Uterus (tissue), 4 donors: ENCODE measurements around the gene TMEM205. TPM values are rescaled to one million over a fixed set of nuclear protein-coding genes. Genes with fewer than 3 reads are reported as not detected.

Experiments
- DNase-seq, 2 donors: peaks; one replicate each; pipeline ENCODE4 v3.0.0-alpha.2; 2019 to 2020
- H3K27ac ChIP-seq, 2 donors: fragments of 200-600 bp; sonication (generic); 1 replicate in 1 of 2; 2 replicates in 1 of 2; pipeline ENCODE4 v1.5.1; 2016 to 2018
- H3K27me3 ChIP-seq, 2 donors: fragments of 200-600 bp; sonication (generic); one replicate each; pipeline ENCODE4 v1.5.1; 2018 to 2019; ENCODE audit warnings: control low read depth in 1 of 2
- H3K36me3 ChIP-seq, 2 donors: fragments of 200-600 bp; sonication (generic); one replicate each; pipeline ENCODE4 v1.5.1; 2019; ENCODE audit warnings: control low read depth in 1 of 2
- H3K4me1 ChIP-seq, 2 donors: fragments of 200-600 bp; sonication (generic); one replicate each; pipeline ENCODE4 v1.5.1; 2018 to 2019; ENCODE audit warnings: control low read depth in 1 of 2
- H3K4me3 ChIP-seq, 2 donors: fragments of 200-600 bp; sonication (generic); 1 replicate in 1 of 2; 2 replicates in 1 of 2; pipeline ENCODE4 v1.5.1; 2018 to 2019; ENCODE audit warnings: mild to moderate bottlenecking in 1 of 2
- H3K9me3 ChIP-seq, 2 donors: fragments of 200-600 bp; sonication (generic); one replicate each; pipeline ENCODE4 v1.5.1; 2019; ENCODE audit warnings: control low read depth in 1 of 2
- CTCF ChIP-seq, 4 experiments: fragments of 200-600 bp in 2 of 4; fragments of 450-650 bp in 2 of 4; sonication (generic) in 2 of 4; IDR thresholded peaks; one replicate each; pipeline ENCODE4 v1.5.1; 2016 to 2019; ENCODE audit warnings: antibody characterized with exemption in 4 of 4, mild to moderate bottlenecking in 2 of 4, moderate library complexity in 1 of 4
- POLR2A ChIP-seq, 2 donors: fragments of 450-650 bp; IDR thresholded peaks; one replicate each; pipeline ENCODE4 v1.6.1; 2016; ENCODE audit warnings: antibody characterized with exemption in 2 of 2, mild to moderate bottlenecking in 1 of 2, moderate library complexity in 1 of 2
- intact Hi-C: fragments of 100-400 bp; cut with DNase I; formaldehyde crosslinking; loops from one replicate; pipeline ENCODE4 v1.15.1; 2023; ENCODE audit warnings: low total_unique reads
- total RNA-seq, 4 donors: library from RNA; depleted of rRNA in 3 of 4; stranded (reverse); fragments of >200 nt in 3 of 4; gene quantifications; one replicate each; pipeline versions ENCODE4 v1.1.0 to v1.2.4, GENCODE V29; 2014 to 2023
- donor health status: DM: yes; HTN: yes; CAD: no.

The TMEM205 gene
- total RNA-seq, 4 donors from 2014 or later, result 41.2 to 117 (median 77.4) TPM

- TF ChIP-seq CTCF (IDR thresholded peaks at IDR 0.05) (no peak), POLR2A (IDR thresholded peaks at IDR 0.05) (no peak)
- H3K4me1 ChIP-seq, result no peaks in the 10 kb centered on the region
- intact Hi-C loops, result no loop called here
- H3K4me3 ChIP-seq, result no peak overlapping the region
- no peaks in the 10 kb centered on the region for H3K36me3 ChIP-seq
- H3K27ac ChIP-seq, result no peak overlapping the region
- no peaks in the 10 kb centered on the region for H3K27me3 ChIP-seq
- no peaks in the 10 kb centered on the region for H3K9me3 ChIP-seq
- no peak for DNase-seq
These were observed 45.3 kb downstream of the TMEM205 start for GRCh38 chr19:11300811-11301120.

DNA sequence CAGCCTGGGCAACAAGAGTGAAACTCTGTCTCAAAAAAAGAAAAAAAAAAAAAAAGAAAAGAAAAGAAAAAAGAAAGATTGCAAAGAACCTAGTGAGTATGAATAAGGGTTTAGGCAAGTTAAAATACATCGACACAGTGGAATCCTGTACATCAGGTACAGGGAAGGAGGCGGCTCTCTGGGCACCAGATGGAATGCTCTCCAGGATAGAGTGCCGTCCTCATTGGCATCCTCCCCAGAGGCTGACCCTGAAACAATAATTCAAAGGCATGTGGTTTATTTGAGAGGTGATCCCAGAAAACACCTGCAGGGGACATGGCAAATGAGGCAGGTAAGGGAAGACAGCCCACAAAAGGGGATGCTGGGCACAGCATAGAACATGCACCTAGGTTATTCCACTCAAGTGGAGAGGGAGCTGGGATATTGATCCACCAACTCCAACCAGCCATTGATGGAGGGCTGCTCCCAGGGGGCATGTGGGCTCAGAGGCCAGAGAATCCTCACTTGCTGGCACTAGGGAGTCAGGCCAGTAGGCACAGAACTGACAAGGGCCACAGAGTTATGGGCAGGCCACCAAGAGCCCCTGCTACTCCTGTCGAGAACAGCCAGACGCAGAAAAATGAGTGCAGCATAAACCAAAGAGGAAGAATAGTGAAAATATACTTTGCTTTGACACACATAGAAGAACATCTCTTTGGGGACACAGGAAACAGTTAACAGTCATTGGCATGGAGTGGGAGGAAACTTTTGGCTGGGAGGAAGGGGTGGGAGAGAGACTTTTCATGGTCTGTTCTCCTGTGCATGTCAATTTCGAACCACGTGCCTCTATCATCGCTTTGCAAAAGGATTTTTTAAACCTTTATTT, 45.9 kb downstream of the TMEM205 start:
- H3K36me3 ChIP-seq, result no peaks in the 10 kb centered on the region
- TF ChIP-seq POLR2A (IDR thresholded peaks at IDR 0.05) (no peak), CTCF (IDR thresholded peaks at IDR 0.05) (no peak)
- H3K9me3 ChIP-seq, result no peaks in the 10 kb centered on the region
- no peak overlapping the region for H3K4me3 ChIP-seq
- H3K27me3 ChIP-seq, result no peaks in the 10 kb centered on the region
- no peak for DNase-seq
- H3K4me1 ChIP-seq, result no peaks in the 10 kb centered on the region
- intact Hi-C loops, result loop anchor here (10.0 kb wide), 2 partner anchors 55 to 205 kb away; partner anchors contain the start of genes PLPPR2 and ZNF653
- H3K27ac ChIP-seq, result no peak overlapping the region

- peak overlapping the region; percentile 33 to 73 for H3K27ac ChIP-seq
- no peaks in the 10 kb centered on the region for H3K36me3 ChIP-seq
- no peak overlapping the region for H3K4me3 ChIP-seq
- intact Hi-C loops, result loop anchor here (10.0 kb wide), 2 partner anchors 59 to 209 kb away; partner anchors contain the start of genes PLPPR2 and ZNF653
- no peaks in the 10 kb centered on the region for H3K9me3 ChIP-seq
- no peak for TF ChIP-seq POLR2A (IDR thresholded peaks at IDR 0.05)
- no peak for TF ChIP-seq CTCF (IDR thresholded peaks at IDR 0.05)
- no peaks in the 10 kb centered on the region for H3K4me1 ChIP-seq
- no peaks in the 10 kb centered on the region for H3K27me3 ChIP-seq
- peak; percentile 59 to 62 for DNase-seq
These were observed 49.8 kb downstream of the TMEM205 start for GRCh38 chr19:11296264-11296663.

DNA sequence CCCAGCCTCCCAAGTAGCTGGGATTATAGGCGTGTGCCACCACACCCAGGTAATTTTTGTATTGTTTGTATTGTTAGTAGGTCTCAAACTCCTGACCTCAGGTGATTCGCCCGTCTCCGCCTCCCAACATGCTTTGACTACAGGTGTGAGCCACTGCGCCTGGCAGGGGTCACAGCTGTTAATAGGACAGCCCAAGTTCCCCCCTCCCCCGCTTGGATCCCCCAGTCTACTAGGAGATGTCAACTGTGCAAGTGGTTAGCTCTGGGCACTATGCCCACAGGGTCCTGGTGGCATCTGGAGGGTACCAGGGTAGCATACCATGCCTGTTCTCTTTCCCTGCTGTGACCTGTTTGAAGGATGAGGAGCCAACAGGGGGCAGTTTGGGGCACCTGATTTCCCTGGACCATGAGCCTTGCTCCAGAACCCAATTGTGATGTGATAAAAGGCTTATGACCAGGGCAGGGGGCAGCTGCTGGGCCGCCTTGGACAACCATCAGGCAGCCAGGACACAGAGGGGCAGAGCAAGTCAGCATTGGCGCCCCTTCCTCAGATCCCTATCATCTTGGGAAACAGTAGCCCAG, 50.3 kb downstream of the TMEM205 start, which contains the start of gene TSPAN16:
TSPAN16 (plus strand) TSS at position 496 of the 581 bp plus-strand sequence. CDS start 138 bp downstream, outside the sequence.
- no peak for TF ChIP-seq POLR2A (IDR thresholded peaks at IDR 0.05)
- no peak for TF ChIP-seq CTCF (IDR thresholded peaks at IDR 0.05)
- Histone ChIP-seq H3K27ac (peak within 1 kb of the TSS; percentile 33 to 73), H3K9me3 (no peaks in the 10 kb centered on the region), H3K4me3 (no peak within 1 kb of the TSS), H3K4me1 (no peaks in the 10 kb centered on the region), H3K27me3 (no peaks in the 10 kb centered on the region), H3K36me3 (no peaks in the 10 kb centered on the region)
- intact Hi-C loops, result loop anchor here (10.0 kb wide), 2 partner anchors 59 to 209 kb away; partner anchors contain the start of genes PLPPR2 and ZNF653
- peak in 1 of 2 donors; percentile 44 for DNase-seq

GRCh38 chr19:11295180-11295579, 50.9 kb downstream of the TMEM205 start:
- Histone ChIP-seq H3K27ac (no peak overlapping the region), H3K9me3 (no peaks in the 10 kb centered on the region), H3K36me3 (no peaks in the 10 kb centered on the region), H3K4me1 (no peaks in the 10 kb centered on the region), H3K4me3 (no peak overlapping the region), H3K27me3 (no peaks in the 10 kb centered on the region)
- TF ChIP-seq POLR2A (IDR thresholded peaks at IDR 0.05) (no peak), CTCF (IDR thresholded peaks at IDR 0.05) (no peak)
- intact Hi-C loops, result loop anchor here (10.0 kb wide), 2 partner anchors 60 to 210 kb away; partner anchors contain the start of genes PLPPR2 and ZNF653
- no peak for DNase-seq
